Spinal cord (tissue), 10 donors: ENCODE results near the gene CLPSL2. TPM values are rescaled to one million over a fixed set of nuclear protein-coding genes. Genes with fewer than 3 reads are reported as not detected.

ENCODE experiments used
- DNase-seq, 6 donors: peaks; one replicate each; pipeline versions ENCODE4 v3.0.0 to v3.0.0-alpha.2; 2013 to 2015; ENCODE audit warnings: low spot score in 6 of 6, low read depth in 4 of 6
- H3K27ac ChIP-seq: one replicate; pipeline ENCODE4 v1.5.1; 2013; ENCODE audit warnings: low read depth, low read length, control low read depth
- H3K27me3 ChIP-seq: one replicate; pipeline ENCODE4 v1.6.1; 2013; ENCODE audit warnings: low read length; ENCODE audit not compliant: control insufficient read depth, insufficient read depth
- H3K36me3 ChIP-seq: one replicate; pipeline ENCODE4 v1.6.1; 2013; ENCODE audit warnings: low read length; ENCODE audit not compliant: control insufficient read depth, insufficient read depth
- H3K4me1 ChIP-seq: one replicate; pipeline ENCODE4 v1.6.1; 2013; ENCODE audit warnings: low read length; ENCODE audit not compliant: control insufficient read depth, insufficient read depth
- H3K4me3 ChIP-seq: one replicate; pipeline ENCODE4 v1.5.1; 2013; ENCODE audit warnings: low read depth, low read length, control low read depth
- H3K9me3 ChIP-seq: one replicate; pipeline ENCODE4 v1.6.1; 2013; ENCODE audit warnings: low read length; ENCODE audit not compliant: control insufficient read depth, insufficient read depth
- WGBS: methylation state at CpG from one replicate; pipeline ENCODE4 v1.1.5; 2013; ENCODE audit warnings: missing lambda C conversion rate; ENCODE audit not compliant: insufficient coverage; 5-methylcytosine and 5-hydroxymethylcytosine counted together
- polyA plus RNA-seq, 2 donors: library from polyadenylated mRNA; unstranded; fragments of 120-200 nt; gene quantifications; one replicate each; pipeline ENCODE4 v1.2.1, GENCODE V29; 2013; ENCODE audit not compliant: insufficient read length in 2 of 2
- total RNA-seq, 2 donors: library from RNA; depleted of rRNA in 1 of 2; stranded (reverse); fragments of 120-200 nt in 1 of 2; fragments of >200 nt in 1 of 2; gene quantifications; one replicate each; pipeline versions ENCODE4 v1.2.3 to v1.2.4, GENCODE V29; 2013 to 2014
- donor health status: healthy.

CLPSL2 gene
- total and polyA plus RNA-seq, 4 donors = 0.56 TPM; not detected in 3

DNA sequence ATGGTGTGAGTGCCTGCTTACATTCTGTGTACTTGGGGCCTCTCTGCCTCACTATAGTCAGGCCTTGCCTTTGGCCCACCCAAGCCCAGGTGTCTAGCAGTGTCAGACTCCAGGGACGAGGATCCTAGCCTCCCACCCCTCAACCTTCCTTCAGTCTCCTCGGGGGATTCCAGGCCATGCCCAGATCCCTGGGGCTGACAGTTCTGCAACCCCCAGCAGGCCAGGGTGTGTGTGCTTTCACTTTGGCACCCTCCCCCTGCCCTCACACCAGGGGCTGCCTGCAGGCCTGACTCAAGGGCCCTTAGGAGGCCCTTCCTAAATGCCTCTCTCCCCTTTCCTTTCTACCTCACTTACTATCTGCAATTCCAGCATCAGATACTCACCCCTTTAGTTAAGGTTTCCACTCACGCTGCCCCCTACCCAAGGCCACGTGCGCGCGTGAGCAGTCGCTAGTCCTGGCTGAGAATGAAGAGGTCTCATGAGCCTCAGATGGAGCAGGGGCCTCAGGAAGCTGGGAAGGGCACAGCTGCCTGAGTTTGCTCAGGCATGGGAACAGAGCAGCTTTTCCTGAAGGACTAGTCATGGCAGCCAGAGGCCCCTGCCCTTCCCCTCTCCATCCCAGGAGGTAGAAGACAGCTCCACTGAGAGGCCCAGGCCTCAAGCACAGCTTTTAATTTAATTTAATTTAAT lies 21.6 kb downstream of the CLPSL2 start:
- H3K27ac ChIP-seq = no peak overlapping the region
- H3K9me3 ChIP-seq = no peaks in the 10 kb centered on the region
- H3K4me3 ChIP-seq = no peak overlapping the region
- 67% methylated on average over 8 of the region's 8 CpGs for WGBS
- H3K4me1 ChIP-seq = no peaks in the 10 kb centered on the region
- H3K36me3 ChIP-seq = no peaks in the 10 kb centered on the region
- no peak for DNase-seq
- H3K27me3 ChIP-seq = no peaks in the 10 kb centered on the region

DNA sequence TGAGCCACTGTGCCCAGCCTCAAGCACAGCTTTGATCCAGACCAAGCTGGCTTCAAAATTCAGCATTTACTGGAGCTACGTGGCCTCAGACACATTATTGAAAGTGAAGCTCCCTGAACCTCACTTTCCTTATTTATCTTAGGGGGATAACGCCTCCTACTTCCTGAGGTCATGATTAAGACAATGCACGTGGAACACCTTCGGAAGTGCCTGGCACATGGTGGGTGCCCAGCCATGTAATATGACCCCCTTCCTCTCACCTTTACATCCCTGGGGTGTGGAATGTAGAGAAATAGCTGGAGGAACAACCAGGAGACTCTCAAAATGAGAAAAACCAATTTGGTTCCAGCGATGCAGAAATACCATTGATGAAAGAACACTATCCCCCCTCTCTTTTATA lies 22.3 kb downstream of the CLPSL2 start:
- no peaks in the 10 kb centered on the region for H3K27me3 ChIP-seq
- no peak overlapping the region for H3K27ac ChIP-seq
- no peaks in the 10 kb centered on the region for H3K36me3 ChIP-seq
- no peaks in the 10 kb centered on the region for H3K4me1 ChIP-seq
- 83% methylated on average over 1 of the region's 5 CpGs for WGBS
- no peak overlapping the region for H3K4me3 ChIP-seq
- no peaks in the 10 kb centered on the region for H3K9me3 ChIP-seq
- no peak for DNase-seq

DNA sequence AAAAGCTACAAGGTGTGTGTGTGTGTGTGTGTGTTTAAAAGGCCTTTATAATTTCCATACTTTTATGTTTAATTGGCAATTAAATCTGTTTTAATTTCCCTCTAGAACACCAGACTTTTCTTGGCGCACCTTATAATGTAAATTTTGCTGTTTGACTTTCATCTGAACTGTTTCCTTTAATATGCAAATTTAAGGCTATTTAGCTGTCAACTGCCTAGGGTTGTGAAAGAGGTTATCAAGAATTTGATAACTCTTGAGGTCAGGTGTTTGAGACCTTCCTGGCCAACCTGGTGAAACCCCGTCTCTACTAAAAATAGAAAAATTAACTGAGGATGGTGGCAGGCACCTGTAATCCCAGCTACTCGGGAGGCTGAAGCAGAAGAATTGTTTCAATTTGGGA lies 24.8 kb downstream of the CLPSL2 start:
- Histone ChIP-seq H3K27ac (no peak overlapping the region), H3K27me3 (no peaks in the 10 kb centered on the region), H3K4me3 (no peak overlapping the region), H3K36me3 (no peaks in the 10 kb centered on the region), H3K4me1 (peaks cover 12% of the 10 kb centered on the region), H3K9me3 (no peaks in the 10 kb centered on the region)
- DNase-seq = no peak
- WGBS = no CpG with 5 or more reads among the region's 3 CpGs

DNA sequence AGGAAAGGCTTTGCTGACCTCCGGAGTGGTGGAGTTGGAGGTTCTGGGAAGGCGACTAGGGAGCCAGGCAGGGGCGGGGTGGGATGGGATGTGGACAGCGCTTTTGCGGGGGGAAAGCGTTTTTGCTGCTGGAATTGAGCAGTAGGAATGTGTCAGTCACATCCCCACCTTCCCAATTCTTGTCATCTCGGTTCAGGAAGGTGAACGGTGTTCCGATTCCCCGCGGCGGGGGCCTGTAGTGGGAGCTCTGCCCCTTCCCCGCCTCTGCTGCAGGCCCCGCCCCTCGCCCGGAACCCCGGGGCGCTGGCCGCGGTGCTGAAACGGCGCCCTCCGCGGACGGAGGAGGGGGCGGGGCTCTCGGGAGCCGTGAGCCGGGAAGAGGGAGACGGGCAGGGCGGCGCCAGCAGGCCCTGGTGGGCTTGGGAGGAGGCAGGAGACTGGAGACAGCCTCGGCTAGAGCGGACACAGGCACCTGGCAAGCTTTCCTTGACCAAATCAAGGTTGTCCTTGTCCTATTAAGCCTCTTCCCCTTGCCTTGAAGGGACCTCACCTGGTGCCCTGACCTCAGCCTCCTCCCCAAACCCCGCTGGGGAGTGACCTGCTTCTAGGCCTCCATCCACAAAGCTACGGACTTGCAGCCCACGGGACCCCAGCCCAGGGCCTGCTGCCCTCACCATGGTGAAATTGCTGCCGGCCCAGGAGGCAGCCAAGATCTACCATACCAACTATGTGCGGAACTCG lies 28.8 kb downstream of the CLPSL2 start, which contains the start of gene LHFPL5:
LHFPL5 (plus strand) TSS at position 357 of the 741 bp plus-strand sequence; CDS start at position 676, 319 bp downstream.
- Histone ChIP-seq H3K9me3 (no peaks in the 10 kb centered on the region), H3K4me3 (no peak within 1 kb of the TSS), H3K27ac (no peak within 1 kb of the TSS), H3K36me3 (no peaks in the 10 kb centered on the region), H3K27me3 (no peaks in the 10 kb centered on the region), H3K4me1 (peaks cover 12% of the 10 kb centered on the region)
- peak in 3 of 6 donors; percentile 35 to 76 (median 74) for DNase-seq
- 13% methylated on average over 37 of the region's 40 CpGs for WGBS

DNA sequence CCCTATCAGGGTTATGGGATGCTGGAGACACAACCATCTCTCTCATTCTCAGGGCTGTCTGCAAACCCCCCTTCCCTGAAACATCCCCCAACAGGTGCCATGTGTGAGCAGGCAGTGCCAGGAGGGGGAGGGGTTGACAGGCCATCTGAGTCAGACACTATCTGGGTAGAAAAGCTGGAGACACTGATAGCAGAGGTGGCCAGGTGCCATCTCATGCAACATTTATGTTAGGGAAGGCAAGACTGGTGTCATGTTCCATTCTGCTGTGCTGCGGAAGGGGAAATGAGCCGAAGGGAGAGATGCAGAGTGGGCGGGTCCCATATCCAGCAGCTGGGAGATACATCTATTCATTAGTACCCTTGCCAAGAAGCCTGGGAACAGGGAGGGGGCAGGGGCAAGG lies 32.3 kb downstream of the CLPSL2 start:
- H3K9me3 ChIP-seq = no peaks in the 10 kb centered on the region
- no peaks in the 10 kb centered on the region for H3K27me3 ChIP-seq
- no peak overlapping the region for H3K27ac ChIP-seq
- DNase-seq = peak in 2 of 6 donors; percentile 72 to 83
- no peak overlapping the region for H3K4me3 ChIP-seq
- WGBS = 50% methylated on average over 2 of the region's 3 CpGs
- H3K4me1 ChIP-seq = peaks cover 12% of the 10 kb centered on the region
- H3K36me3 ChIP-seq = no peaks in the 10 kb centered on the region

DNA sequence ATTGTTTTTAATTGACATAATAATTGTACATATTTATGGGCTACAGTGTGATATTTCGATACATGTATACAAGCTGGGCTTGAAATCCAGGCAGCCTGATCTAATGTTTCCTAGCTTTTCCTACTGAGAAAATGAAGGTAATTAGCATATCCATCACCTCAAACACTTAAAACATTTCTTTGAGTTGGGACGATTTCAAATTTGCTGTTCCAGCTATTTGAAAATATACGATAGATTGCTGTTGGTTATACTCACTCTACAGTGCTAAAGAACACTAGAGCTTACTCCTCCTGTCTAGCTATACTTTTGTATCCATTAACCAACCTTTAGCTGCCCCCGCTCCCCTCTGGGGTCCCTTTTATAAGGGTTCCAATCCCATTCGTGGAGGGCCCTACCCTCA lies 33.4 kb downstream of the CLPSL2 start:
- 75% methylated on average over 2 of the region's 5 CpGs for WGBS
- H3K27me3 ChIP-seq = no peaks in the 10 kb centered on the region
- no peak for DNase-seq

DNA sequence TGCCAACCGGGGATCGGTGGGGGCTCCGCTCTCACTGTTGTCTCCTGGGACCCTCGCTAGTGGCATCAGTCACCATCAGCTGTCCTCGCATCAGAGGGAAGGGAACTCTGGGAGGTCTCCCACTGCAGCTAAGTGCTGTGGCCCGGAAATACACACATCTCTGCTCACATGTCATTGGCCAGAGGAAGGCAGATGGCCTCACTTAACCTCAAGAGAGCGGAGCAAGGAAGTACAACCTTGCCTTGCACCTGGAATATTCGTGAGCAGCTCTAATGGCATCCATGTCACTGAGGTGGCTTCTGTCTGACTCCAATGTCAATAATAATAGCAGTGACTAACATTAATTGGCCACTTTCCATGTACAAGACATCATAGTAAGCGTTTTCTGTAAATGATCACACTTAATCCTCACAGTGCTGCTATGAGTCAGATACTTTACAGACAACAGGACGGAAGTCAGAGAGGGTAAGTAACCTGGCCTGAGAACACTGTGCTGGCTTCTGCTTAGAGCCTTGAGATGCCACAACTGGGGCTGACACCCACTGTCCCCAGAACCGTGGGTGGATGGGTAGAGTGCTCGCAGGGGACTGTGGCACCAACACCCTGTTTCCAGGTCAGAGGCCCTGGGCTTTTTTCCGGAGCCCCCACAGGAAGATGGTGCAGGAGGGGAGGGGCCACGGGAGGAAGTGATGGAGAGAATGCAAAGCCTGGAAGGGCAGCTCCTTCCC lies 34.7 kb downstream of the CLPSL2 start:
- Histone ChIP-seq H3K27me3 (no peaks in the 10 kb centered on the region), H3K27ac (no peak overlapping the region), H3K4me1 (no peaks in the 10 kb centered on the region), H3K36me3 (peaks cover 2% of the 10 kb centered on the region), H3K4me3 (no peak overlapping the region), H3K9me3 (no peaks in the 10 kb centered on the region)
- 83% methylated on average over 11 of the region's 14 CpGs for WGBS
- peak in 1 of 6 donors; percentile 23 for DNase-seq

More for the DNA sequence above, 33.4 kb downstream of the CLPSL2 start:
- Histone ChIP-seq H3K36me3 (no peaks in the 10 kb centered on the region), H3K27ac (no peak overlapping the region), H3K9me3 (no peaks in the 10 kb centered on the region), H3K4me1 (peaks cover 11% of the 10 kb centered on the region), H3K4me3 (no peak overlapping the region)

DNA sequence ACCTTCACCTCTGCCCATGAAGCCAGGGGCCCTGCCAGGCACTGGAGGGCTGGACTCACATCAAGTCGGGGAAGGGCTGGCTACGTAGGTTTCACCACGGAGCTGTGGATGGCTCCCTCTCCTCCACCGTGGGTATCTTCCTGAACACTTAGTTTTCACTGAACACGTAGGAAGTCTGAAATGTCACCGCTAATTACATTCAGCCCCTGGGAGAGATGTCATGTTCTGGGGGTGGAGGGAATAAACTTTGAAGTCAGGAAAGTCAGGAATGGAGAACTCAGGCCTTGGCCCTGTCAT lies 35.2 kb downstream of the CLPSL2 start:
- no peak for DNase-seq
- Histone ChIP-seq H3K27me3 (no peaks in the 10 kb centered on the region), H3K36me3 (peaks cover 2% of the 10 kb centered on the region), H3K4me3 (no peak overlapping the region), H3K9me3 (no peaks in the 10 kb centered on the region), H3K4me1 (no peaks in the 10 kb centered on the region), H3K27ac (no peak overlapping the region)
- 81% methylated on average over 6 of the region's 6 CpGs for WGBS

DNA sequence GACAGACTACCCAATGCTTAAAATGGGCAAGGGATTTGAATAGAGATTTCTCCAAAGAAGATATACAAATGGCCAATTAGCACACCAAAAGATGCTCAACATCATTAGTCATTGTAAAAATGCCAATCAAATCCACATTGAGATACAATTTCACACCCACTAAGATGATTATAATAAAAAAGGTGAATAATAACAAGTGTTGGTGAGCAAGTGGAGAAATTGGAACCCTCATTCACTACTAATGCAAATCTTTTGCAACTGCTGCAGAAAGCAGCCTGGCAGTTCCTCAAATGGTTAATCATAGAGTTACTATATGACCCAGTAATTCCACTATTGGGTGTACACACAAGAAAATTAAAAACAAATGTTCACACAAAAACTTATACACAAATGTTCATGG lies 41.1 kb downstream of the CLPSL2 start:
- no peaks in the 10 kb centered on the region for H3K4me1 ChIP-seq
- peaks cover 2% of the 10 kb centered on the region for H3K36me3 ChIP-seq
- H3K9me3 ChIP-seq = no peaks in the 10 kb centered on the region
- no peaks in the 10 kb centered on the region for H3K27me3 ChIP-seq
- no peak overlapping the region for H3K27ac ChIP-seq
- DNase-seq = no peak
- H3K4me3 ChIP-seq = no peak overlapping the region
